Hepatocyte (in vitro differentiated cells): ENCODE measurements around the gene POLDIP2.

Experiments
- CTCF ChIP-seq: fragments of 200-600 bp; sonication (generic); IDR thresholded peaks from 2 replicates; pipeline ENCODE4 v1.5.1; 2016; ENCODE audit warnings: antibody characterized with exemption, mild to moderate bottlenecking; ENCODE audit not compliant: poor library complexity
- EZH2 ChIP-seq: fragments of 200-600 bp; sonication (generic); IDR thresholded peaks from 2 replicates; pipeline ENCODE4 v1.6.1; 2016; ENCODE audit warnings: antibody characterized with exemption, mild to moderate bottlenecking, borderline replicate concordance
- EZH2phosphoT487 ChIP-seq: fragments of 200-600 bp; sonication (generic); IDR thresholded peaks from one replicate; pipeline ENCODE4 v1.6.1; 2018; ENCODE audit warnings: antibody characterized with exemption, mild to moderate bottlenecking, low read depth, moderate library complexity; ENCODE audit not compliant: unreplicated experiment, severe bottlenecking

GRCh38 chr17:28357061-28357900, at the start of gene POLDIP2:
- no peak for TF ChIP-seq CTCF
- no peak for TF ChIP-seq EZH2
- TF ChIP-seq EZH2phosphoT487, result no peak
